BLaER1 (cell line): ENCODE data around the gene SPOCK1.

Source experiments
- H3K27ac ChIP-seq: shearing (Covaris generic); formaldehyde crosslinking; 2 replicates; pipeline ENCODE4 v1.8.1; 2022
- H3K27me3 ChIP-seq: shearing (Covaris generic); formaldehyde crosslinking; 2 replicates; pipeline ENCODE4 v1.8.1; 2022
- H3K36me3 ChIP-seq: shearing (Covaris generic); formaldehyde crosslinking; 2 replicates; pipeline ENCODE4 v1.8.1; 2022
- H3K4me1 ChIP-seq: shearing (Covaris generic); formaldehyde crosslinking; 2 replicates; pipeline ENCODE4 v1.8.1; 2022
- H3K4me2 ChIP-seq: shearing (Covaris generic); formaldehyde crosslinking; 2 replicates; pipeline ENCODE4 v1.8.1; 2022
- H3K4me3 ChIP-seq: shearing (Covaris generic); formaldehyde crosslinking; 2 replicates; pipeline ENCODE4 v1.8.1; 2022
- H3K9ac ChIP-seq: shearing (Covaris generic); formaldehyde crosslinking; 2 replicates; pipeline ENCODE4 v1.8.1; 2022
- H3K9me3 ChIP-seq: shearing (Covaris generic); formaldehyde crosslinking; 2 replicates; pipeline ENCODE4 v1.8.1; 2022
- H4K20me1 ChIP-seq: shearing (Covaris generic); formaldehyde crosslinking; 2 replicates; pipeline ENCODE4 v1.8.1; 2022
- Cebpa-rat ChIP-seq: shearing (Covaris generic); IDR thresholded peaks from 2 replicates; pipeline ENCODE4 v1.8.1; 2022

SPOCK1 gene

GRCh38 chr5:137214446-137215189, 284.5 kb downstream of the SPOCK1 start:
- Histone ChIP-seq H3K27ac (no peak overlapping the region), H3K4me3 (no peak overlapping the region), H3K9me3 (no peaks in the 10 kb centered on the region), H4K20me1 (no peaks in the 10 kb centered on the region), H3K4me2 (no peak overlapping the region), H3K36me3 (no peaks in the 10 kb centered on the region), H3K9ac (no peak overlapping the region), H3K4me1 (no peaks in the 10 kb centered on the region), H3K27me3 (no peaks in the 10 kb centered on the region)
- no peak for TF ChIP-seq Cebpa-rat

GRCh38 chr5:137212471-137212870, 286.7 kb downstream of the SPOCK1 start:
- Histone ChIP-seq H3K27me3 (no peaks in the 10 kb centered on the region), H3K9ac (no peak overlapping the region), H3K27ac (no peak overlapping the region), H3K4me1 (no peaks in the 10 kb centered on the region), H3K4me3 (no peak overlapping the region), H3K9me3 (no peaks in the 10 kb centered on the region), H4K20me1 (no peaks in the 10 kb centered on the region), H3K4me2 (no peak overlapping the region), H3K36me3 (no peaks in the 10 kb centered on the region)
- no peak for TF ChIP-seq Cebpa-rat

GRCh38 chr5:137209232-137209809, 289.8 kb downstream of the SPOCK1 start:
- Histone ChIP-seq H3K27me3 (no peaks in the 10 kb centered on the region), H3K9ac (no peak overlapping the region), H3K4me2 (no peak overlapping the region), H4K20me1 (no peaks in the 10 kb centered on the region), H3K27ac (no peak overlapping the region), H3K9me3 (no peaks in the 10 kb centered on the region), H3K4me3 (no peak overlapping the region), H3K36me3 (no peaks in the 10 kb centered on the region), H3K4me1 (no peaks in the 10 kb centered on the region)
- no peak for TF ChIP-seq Cebpa-rat

- Histone ChIP-seq H3K4me3 (no peak overlapping the region), H3K9ac (no peak overlapping the region), H3K4me1 (no peaks in the 10 kb centered on the region), H3K36me3 (no peaks in the 10 kb centered on the region), H3K4me2 (no peak overlapping the region), H3K27me3 (no peaks in the 10 kb centered on the region), H3K9me3 (no peaks in the 10 kb centered on the region), H4K20me1 (no peaks in the 10 kb centered on the region), H3K27ac (no peak overlapping the region)
- no peak for TF ChIP-seq Cebpa-rat
Measured at GRCh38 chr5:137207023-137207760, 291.9 kb downstream of the SPOCK1 start.

- TF ChIP-seq Cebpa-rat: no peak
- no peaks in the 10 kb centered on the region for H3K36me3 ChIP-seq
- no peak overlapping the region for H3K9ac ChIP-seq
- no peaks in the 10 kb centered on the region for H3K9me3 ChIP-seq
- no peak overlapping the region for H3K4me3 ChIP-seq
- H3K4me1 ChIP-seq: no peaks in the 10 kb centered on the region
- no peaks in the 10 kb centered on the region for H3K27me3 ChIP-seq
- H4K20me1 ChIP-seq: no peaks in the 10 kb centered on the region
- no peak overlapping the region for H3K4me2 ChIP-seq
- no peak overlapping the region for H3K27ac ChIP-seq
Measured at GRCh38 chr5:137206030-137206715, 293.0 kb downstream of the SPOCK1 start.

GRCh38 chr5:137205231-137206027, 293.7 kb downstream of the SPOCK1 start:
- Histone ChIP-seq H3K36me3 (no peaks in the 10 kb centered on the region), H3K27ac (no peak overlapping the region), H3K4me3 (no peak overlapping the region), H3K9ac (no peak overlapping the region), H3K4me1 (no peaks in the 10 kb centered on the region), H3K9me3 (no peaks in the 10 kb centered on the region), H3K4me2 (no peak overlapping the region), H3K27me3 (no peaks in the 10 kb centered on the region), H4K20me1 (no peaks in the 10 kb centered on the region)
- TF ChIP-seq Cebpa-rat: no peak

GRCh38 chr5:137203011-137203632, 296.0 kb downstream of the SPOCK1 start:
- H3K4me3 ChIP-seq: no peak overlapping the region
- H3K9ac ChIP-seq: no peak overlapping the region
- H3K4me1 ChIP-seq: no peaks in the 10 kb centered on the region
- no peak overlapping the region for H3K4me2 ChIP-seq
- TF ChIP-seq Cebpa-rat: no peak
- H3K27ac ChIP-seq: no peak overlapping the region
- H3K27me3 ChIP-seq: no peaks in the 10 kb centered on the region
- no peaks in the 10 kb centered on the region for H4K20me1 ChIP-seq
- no peaks in the 10 kb centered on the region for H3K9me3 ChIP-seq
- no peaks in the 10 kb centered on the region for H3K36me3 ChIP-seq

- Histone ChIP-seq H3K27ac (no peak overlapping the region), H3K4me3 (no peak overlapping the region), H3K27me3 (no peaks in the 10 kb centered on the region), H3K9ac (no peak overlapping the region), H3K36me3 (no peaks in the 10 kb centered on the region), H3K4me2 (no peak overlapping the region), H4K20me1 (no peaks in the 10 kb centered on the region), H3K4me1 (no peaks in the 10 kb centered on the region), H3K9me3 (no peaks in the 10 kb centered on the region)
- no peak for TF ChIP-seq Cebpa-rat
Measured at GRCh38 chr5:137201876-137202275, 297.2 kb downstream of the SPOCK1 start.
